Activated T-cell treated with anti-CD3 and anti-CD28 coated beads, Interleukin-2, amount 50 U/mL, for 72 hours (primary cell): ENCODE results near the gene ZNF606. TPM values are rescaled to one million over a fixed set of nuclear protein-coding genes. Genes with fewer than 3 reads are reported as not detected.

Experiments used
- ATAC-seq, 2 donors: fragments of 150-1000 bp; cut with Tn5 transposase; replicated peaks in 1 of 2; 2 replicates each; pipeline ENCODE4 v1.10.0; 2021; ENCODE audit warnings: moderate library complexity in 2 of 2, mild to moderate bottlenecking in 1 of 2
- DNase-seq, 2 donors: peaks; one replicate each; pipeline ENCODE4 v3.0.0; 2021 to 2022; ENCODE audit warnings: mixed read lengths in 1 of 2
- H3K27ac Mint-ChIP-seq: one replicate; pipeline ENCODE4 v1.8.0; 2022; ENCODE audit warnings: mild to moderate bottlenecking, moderate library complexity, mixed read lengths
- H3K27me3 Mint-ChIP-seq: one replicate; pipeline ENCODE4 v1.8.0; 2022; ENCODE audit warnings: low read depth, mixed read lengths
- H3K36me3 Mint-ChIP-seq, 2 donors: one replicate each; pipeline ENCODE4 v1.8.0; 2022; ENCODE audit warnings: mixed read lengths in 2 of 2, mild to moderate bottlenecking in 1 of 2; ENCODE audit not compliant: insufficient read depth in 2 of 2
- H3K4me1 Mint-ChIP-seq: one replicate; pipeline ENCODE4 v1.8.0; 2022; ENCODE audit warnings: low read depth, mixed read lengths
- H3K4me3 Mint-ChIP-seq, 2 donors: one replicate each; pipeline ENCODE4 v1.8.0; 2022; ENCODE audit warnings: mild to moderate bottlenecking in 2 of 2, mixed read lengths in 2 of 2, moderate library complexity in 2 of 2
- H3K9me3 Mint-ChIP-seq, 2 donors: one replicate each; pipeline ENCODE4 v1.8.0; 2022; ENCODE audit warnings: mixed read lengths in 2 of 2
- total RNA-seq, 2 donors: library from RNA; stranded (reverse); gene quantifications; one replicate each; pipeline ENCODE4 v1.2.3, GENCODE V29; 2022

ZNF606 gene
- total RNA-seq = 10 to 100 TPM; 13.1 to 13.8 TPM

DNA sequence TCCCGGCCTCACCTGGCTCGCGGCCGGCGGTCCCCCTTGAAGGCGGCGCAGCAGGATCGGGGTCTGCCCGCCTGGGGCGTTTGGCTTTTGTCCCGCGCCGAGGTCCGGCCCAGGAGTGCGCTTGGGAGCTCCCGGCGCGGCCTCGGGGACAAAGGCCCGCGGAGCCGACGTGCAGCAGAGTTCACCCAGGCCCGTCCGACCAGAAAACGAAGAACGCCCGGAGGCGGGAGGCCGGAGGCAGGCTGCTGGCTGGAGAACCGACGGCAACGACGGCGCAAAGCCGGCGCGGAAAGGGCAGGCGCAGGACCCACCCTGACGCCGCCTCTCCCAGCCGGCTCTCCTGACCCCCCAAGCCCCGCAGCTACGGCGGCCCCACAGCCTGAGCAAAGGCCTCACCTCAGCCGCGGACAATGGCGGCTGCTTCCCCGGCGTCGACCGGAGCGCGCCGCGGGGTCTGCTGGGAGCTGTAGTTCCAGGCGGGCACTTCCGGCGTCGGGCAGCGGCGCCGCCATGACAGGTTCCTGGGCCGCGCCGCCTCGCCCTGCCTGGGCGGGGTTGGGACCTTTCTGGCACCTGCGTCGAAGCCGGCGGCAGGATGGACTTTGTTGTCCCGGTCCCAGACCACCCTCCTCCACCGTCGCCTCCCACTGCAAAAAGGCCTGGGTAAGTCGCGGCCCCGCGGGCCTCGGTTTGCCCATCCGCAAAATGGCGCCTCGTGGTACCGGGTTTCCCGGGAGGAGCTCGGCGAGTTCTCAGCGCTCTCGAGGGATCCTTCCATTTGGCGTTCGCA lies at the start of gene ZNF606:
TSS of gene ZNF606 (minus strand) at position 437 of the 790 bp plus-strand sequence. CDS start 1,501 bp downstream, outside the sequence.
- peak within 1 kb of the TSS; percentile 89 to 95 for H3K4me3 Mint-ChIP-seq
- H3K9me3 Mint-ChIP-seq = peaks cover 24 to 36% of the 10 kb centered on the region in 2 donors
- peak; percentile 88 to 90 for DNase-seq
- H3K36me3 Mint-ChIP-seq = peaks cover 59 to 86% of the 10 kb centered on the region in 2 donors
- H3K27ac Mint-ChIP-seq = peak within 1 kb of the TSS; percentile 89
- peaks cover 37% of the 10 kb centered on the region for H3K4me1 Mint-ChIP-seq
- no peaks in the 10 kb centered on the region for H3K27me3 Mint-ChIP-seq
- peak; percentile 99 for ATAC-seq

- Mint-ChIP-seq H3K27ac (no peak overlapping the region), H3K4me1 (no peaks in the 10 kb centered on the region), H3K27me3 (peaks cover 11% of the 10 kb centered on the region), H3K4me3 (no peak overlapping the region), H3K36me3 (peaks cover 16 to 41% of the 10 kb centered on the region in 2 donors), H3K9me3 (peaks cover 18 to 29% of the 10 kb centered on the region in 2 donors)
- ATAC-seq (no peak), DNase-seq (no peak)
These were observed 49.6 kb upstream of the ZNF606 start for GRCh38 chr19:58052256-58052655.

GRCh38 chr19:58047672-58048071 lies 45.1 kb upstream of the ZNF606 start:
- ATAC-seq = no peak
- Mint-ChIP-seq H3K27ac (no peak overlapping the region), H3K27me3 (no peaks in the 10 kb centered on the region), H3K4me3 (no peak overlapping the region), H3K36me3 (peaks cover 18 to 43% of the 10 kb centered on the region in 2 donors), H3K4me1 (no peaks in the 10 kb centered on the region), H3K9me3 (peaks cover 19 to 29% of the 10 kb centered on the region in 2 donors)
- DNase-seq = no peak

GRCh38 chr19:58046856-58047255 lies 44.2 kb upstream of the ZNF606 start:
- Mint-ChIP-seq H3K36me3 (peaks cover 19 to 44% of the 10 kb centered on the region in 2 donors), H3K27me3 (no peaks in the 10 kb centered on the region), H3K4me3 (no peak overlapping the region), H3K4me1 (no peaks in the 10 kb centered on the region), H3K27ac (no peak overlapping the region), H3K9me3 (peaks cover 19 to 30% of the 10 kb centered on the region in 2 donors)
- DNase-seq (no peak), ATAC-seq (no peak)

GRCh38 chr19:58045411-58046050 lies 42.9 kb upstream of the ZNF606 start:
- Mint-ChIP-seq H3K27me3 (no peaks in the 10 kb centered on the region), H3K4me1 (no peaks in the 10 kb centered on the region), H3K4me3 (no peak overlapping the region), H3K27ac (no peak overlapping the region), H3K36me3 (peaks cover 21 to 46% of the 10 kb centered on the region in 2 donors), H3K9me3 (peaks cover 24 to 30% of the 10 kb centered on the region in 2 donors)
- DNase-seq (no peak), ATAC-seq (no peak)

DNA sequence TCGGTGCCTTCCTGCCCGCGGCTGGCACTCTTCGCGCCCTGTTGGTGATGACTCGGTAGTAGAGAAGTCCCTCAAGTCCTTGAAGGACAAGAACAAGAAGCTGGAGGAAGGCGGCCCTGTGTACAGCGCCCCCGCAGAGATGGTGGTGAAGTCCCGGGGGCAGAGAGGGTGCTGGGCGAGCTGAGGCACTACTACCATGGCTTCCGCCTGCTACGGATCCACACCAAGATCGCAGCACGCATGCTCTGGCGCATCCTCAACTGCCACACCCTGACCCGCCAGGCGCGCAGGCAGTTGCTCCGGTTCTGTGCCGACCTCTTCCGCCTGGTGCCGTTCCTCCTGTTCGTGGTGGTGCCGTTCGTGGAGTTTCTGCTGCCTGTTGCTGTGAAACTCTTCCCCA lies 42.3 kb upstream of the ZNF606 start:
- no peaks in the 10 kb centered on the region for H3K4me1 Mint-ChIP-seq
- ATAC-seq (no peak), DNase-seq (no peak)
- no peaks in the 10 kb centered on the region for H3K27me3 Mint-ChIP-seq
- H3K36me3 Mint-ChIP-seq = peaks cover 21 to 46% of the 10 kb centered on the region in 2 donors
- H3K4me3 Mint-ChIP-seq = no peak overlapping the region
- no peak overlapping the region for H3K27ac Mint-ChIP-seq
- peaks cover 24 to 30% of the 10 kb centered on the region in 2 donors for H3K9me3 Mint-ChIP-seq

DNA sequence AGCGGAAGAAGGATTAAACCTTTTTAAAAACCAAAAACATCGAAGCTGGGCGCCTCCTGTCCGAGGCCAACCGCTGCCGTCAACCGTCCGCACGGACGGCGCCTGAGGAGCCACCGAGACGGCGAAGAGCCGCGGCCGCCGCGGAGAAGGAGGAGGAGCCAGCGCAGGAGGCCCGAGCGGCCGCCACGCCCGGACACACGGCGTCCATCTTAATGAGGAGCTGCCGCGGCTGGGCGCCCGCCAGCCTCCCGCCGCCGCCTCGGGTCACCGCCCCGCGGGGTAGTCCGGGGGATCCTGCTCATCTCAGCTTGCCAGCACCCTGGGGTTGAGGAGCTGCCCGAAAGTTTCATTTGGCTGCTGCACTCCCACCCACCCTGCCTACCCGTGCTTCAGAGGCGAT lies 41.8 kb upstream of the ZNF606 start:
- Mint-ChIP-seq H3K4me3 (no peak overlapping the region), H3K27me3 (no peaks in the 10 kb centered on the region), H3K4me1 (no peaks in the 10 kb centered on the region), H3K36me3 (peaks cover 21 to 42% of the 10 kb centered on the region in 2 donors), H3K9me3 (peaks cover 21 to 27% of the 10 kb centered on the region in 2 donors), H3K27ac (no peak overlapping the region)
- no peak for DNase-seq
- ATAC-seq = no peak

DNA sequence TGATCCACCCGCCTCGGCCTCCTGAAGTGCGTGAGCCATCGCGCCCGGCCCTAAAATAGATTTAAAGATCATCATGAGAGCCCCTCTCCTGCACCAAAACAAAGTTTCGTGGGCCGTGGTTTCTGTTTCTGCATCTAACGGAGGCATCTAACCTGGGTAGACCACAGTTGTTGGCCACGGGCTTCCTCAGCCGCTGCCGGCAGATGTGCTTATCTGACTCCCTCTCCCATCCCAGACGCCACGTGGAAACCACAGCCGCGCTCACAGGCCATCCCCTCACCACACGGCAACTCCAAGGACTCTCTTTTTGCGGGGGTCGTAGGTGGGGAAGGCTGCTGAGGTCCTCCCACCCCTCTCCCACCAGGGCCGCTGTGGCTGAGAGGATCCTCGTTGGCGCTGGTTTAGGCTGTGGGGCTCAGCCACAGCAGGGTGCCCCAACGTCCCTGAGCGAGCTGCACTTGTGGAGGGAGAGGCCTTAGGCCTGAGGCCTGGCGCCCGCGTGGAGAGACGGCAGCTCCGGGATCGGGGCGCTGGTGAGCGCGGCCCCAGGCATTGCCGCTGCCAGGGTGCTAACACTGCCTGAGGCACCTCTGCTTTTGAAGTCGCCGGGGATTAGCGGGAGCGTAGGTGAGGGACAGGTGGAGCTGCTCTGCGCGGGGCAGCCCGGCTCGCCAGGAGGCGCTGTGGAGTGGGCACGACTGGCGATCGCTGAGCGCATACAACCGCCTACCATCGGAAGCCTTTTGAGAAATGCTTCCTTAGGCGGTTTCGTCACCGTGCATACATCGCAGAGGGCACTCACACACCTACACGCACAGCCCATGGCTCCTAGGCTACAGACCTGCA lies 40.1 kb upstream of the ZNF606 start:
- H3K27me3 Mint-ChIP-seq = no peaks in the 10 kb centered on the region
- no peak for ATAC-seq
- H3K9me3 Mint-ChIP-seq = peaks cover 16 to 30% of the 10 kb centered on the region in 2 donors
- DNase-seq = no peak
- no peaks in the 10 kb centered on the region for H3K4me1 Mint-ChIP-seq
- H3K36me3 Mint-ChIP-seq = peaks cover 21 to 39% of the 10 kb centered on the region in 2 donors
- H3K4me3 Mint-ChIP-seq = no peak overlapping the region
- H3K27ac Mint-ChIP-seq = no peak overlapping the region

- Mint-ChIP-seq H3K27ac (no peak overlapping the region), H3K36me3 (peaks cover 18 to 37% of the 10 kb centered on the region in 2 donors)
These were observed 38.3 kb upstream of the ZNF606 start for GRCh38 chr19:58040751-58041525.

GRCh38 chr19:58038688-58039204 lies 36.1 kb upstream of the ZNF606 start:
- Mint-ChIP-seq H3K4me1 (no peaks in the 10 kb centered on the region), H3K27ac (no peak overlapping the region), H3K36me3 (peaks cover 22 to 37% of the 10 kb centered on the region in 2 donors), H3K4me3 (no peak overlapping the region), H3K9me3 (peaks cover 18 to 28% of the 10 kb centered on the region in 2 donors), H3K27me3 (peaks cover 9% of the 10 kb centered on the region)
- DNase-seq = no peak
- ATAC-seq = no peak

More at GRCh38 chr19:58040751-58041525, 38.3 kb upstream of the ZNF606 start:
- no peak overlapping the region for H3K4me3 Mint-ChIP-seq
- H3K9me3 Mint-ChIP-seq = peaks cover 11 to 24% of the 10 kb centered on the region in 2 donors
- ATAC-seq (no peak), DNase-seq (no peak)
- no peaks in the 10 kb centered on the region for H3K27me3 Mint-ChIP-seq
- no peaks in the 10 kb centered on the region for H3K4me1 Mint-ChIP-seq

DNA sequence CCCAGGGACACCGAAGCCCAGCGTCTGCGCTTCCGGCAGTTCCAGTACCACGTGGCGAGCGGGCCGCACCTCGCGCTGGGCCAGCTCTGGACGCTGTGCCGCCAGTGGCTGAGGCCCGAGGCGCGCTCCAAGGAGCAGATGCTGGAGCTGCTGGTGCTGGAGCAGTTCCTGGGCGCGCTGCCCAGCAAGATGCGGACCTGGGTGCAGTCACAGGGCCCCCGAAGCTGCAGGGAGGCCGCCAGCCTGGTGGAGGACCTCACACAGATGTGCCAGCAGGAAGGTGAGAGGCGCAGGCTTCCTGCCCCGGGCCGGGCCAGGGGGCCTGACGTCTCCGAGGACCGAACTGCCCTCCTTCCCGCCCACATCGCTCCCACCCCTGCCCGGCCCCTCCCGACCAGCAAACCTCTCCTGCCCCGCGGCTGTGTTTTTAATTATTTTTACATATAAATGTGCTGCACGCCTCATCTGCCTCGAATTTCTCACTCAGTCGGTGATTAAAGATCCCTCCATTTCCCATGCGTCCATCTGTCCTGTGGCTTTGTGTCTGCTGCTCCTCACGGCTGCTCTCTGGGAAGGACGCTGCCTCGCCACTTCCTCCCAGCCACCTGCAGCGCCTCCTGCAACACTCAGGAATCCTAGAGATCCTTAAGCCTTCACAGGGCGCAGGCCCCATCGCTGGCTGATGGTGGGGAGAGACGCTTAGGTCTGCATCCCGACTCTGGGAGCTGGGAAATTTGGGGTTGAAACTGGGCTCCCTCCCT lies 35.5 kb upstream of the ZNF606 start:
- H3K36me3 Mint-ChIP-seq = peaks cover 22 to 39% of the 10 kb centered on the region in 2 donors
- H3K27me3 Mint-ChIP-seq = peaks cover 9% of the 10 kb centered on the region
- H3K9me3 Mint-ChIP-seq = peaks cover 16 to 25% of the 10 kb centered on the region in 2 donors
- H3K4me3 Mint-ChIP-seq = no peak overlapping the region
- H3K27ac Mint-ChIP-seq = peak overlapping the region; percentile 69
- no peak for ATAC-seq
- no peak for DNase-seq
- no peaks in the 10 kb centered on the region for H3K4me1 Mint-ChIP-seq
